Forelimb muscle (tissue), 1 donor: ENCODE results near the gene ZNF385B. TPM values are rescaled to one million over a fixed set of nuclear protein-coding genes. Genes with fewer than 3 reads are reported as not detected.

Experiments
- polyA plus RNA-seq: library from polyadenylated mRNA; unstranded; fragments of 120-200 nt; gene quantifications from one replicate; pipeline ENCODE4 v1.2.1, GENCODE V29; 2013; ENCODE audit not compliant: insufficient read length

The ZNF385B gene
- polyA plus RNA-seq, 1 donor, result 24.5 TPM

Other genes starting within 250 kb of the ZNF385B start
- 19.5 TPM for gene CWC22, start 145.7 kb upstream of the ZNF385B start, polyA plus RNA-seq